ENCODE data around the gene PKM.

- TF ChIP-seq CTCF (IDR thresholded peaks at IDR 0.05) (no peak), EZH2 (IDR thresholded peaks at IDR 0.05) (no peak)
These were observed 10.3 kb downstream of the PKM start for GRCh38 chr15:72220687-72221086.
